ENCODE measurements around the gene KIAA1210. TPM values are rescaled to one million over a fixed set of nuclear protein-coding genes. Genes with fewer than 3 reads are reported as not detected.

Gene KIAA1210
- total RNA-seq, result not detected
- long read RNA-seq, result 0 reads

- no peak for DNase-seq (ENCODE audit: missing footprints)
- intact Hi-C loops (cut with DNase I), result no loop called here
- ATAC-seq, result no peak
These were observed at the start of gene KIAA1210 for GRCh38 chrX:119127650-119128049. Gene KIAA1210, minus strand, starts transcription at chrX:119127812. Its CDS starts 4,170 bp downstream, at chrX:119123642.

GRCh38 chrX:119177278-119177677, 49.7 kb upstream of the KIAA1210 start:
- intact Hi-C loops (cut with DNase I), result no loop called here
- DNase-seq (ENCODE audit: missing footprints), result no peak
- no peak for ATAC-seq

GRCh38 chrX:119174900-119175299, 47.3 kb upstream of the KIAA1210 start:
- DNase-seq (ENCODE audit: missing footprints), result no peak
- intact Hi-C loops (cut with DNase I), result no loop called here
- no peak for ATAC-seq

- ATAC-seq, result no peak
- intact Hi-C loops (cut with DNase I), result no loop called here
- DNase-seq (ENCODE audit: missing footprints), result no peak
These were observed 40.5 kb upstream of the KIAA1210 start for GRCh38 chrX:119168104-119168503.

GRCh38 chrX:119158226-119158625, 30.6 kb upstream of the KIAA1210 start:
- intact Hi-C loops (cut with DNase I), result no loop called here
- ATAC-seq (no peak), DNase-seq (ENCODE audit: missing footprints) (no peak)

GRCh38 chrX:119156241-119156640, 28.6 kb upstream of the KIAA1210 start:
- no peak for DNase-seq (ENCODE audit: missing footprints)
- no peak for ATAC-seq
- intact Hi-C loops (cut with DNase I), result no loop called here

GRCh38 chrX:119155416-119156035, 27.9 kb upstream of the KIAA1210 start:
- ATAC-seq (no peak), DNase-seq (ENCODE audit: missing footprints) (no peak)
- intact Hi-C loops (cut with DNase I), result no loop called here

GRCh38 chrX:119151051-119151380, 23.4 kb upstream of the KIAA1210 start:
- intact Hi-C loops (cut with DNase I), result no loop called here
- ATAC-seq (no peak), DNase-seq (ENCODE audit: missing footprints) (no peak)

GRCh38 chrX:119150163-119151050, 22.8 kb upstream of the KIAA1210 start:
- ATAC-seq, result no peak

GRCh38 chrX:119147486-119147885, 19.9 kb upstream of the KIAA1210 start:
- intact Hi-C loops (cut with DNase I), result loop anchor here (5.0 kb wide), 1 partner anchor 70 kb away; no protein-coding TSS in a partner anchor
- DNase-seq (ENCODE audit: missing footprints) (no peak), ATAC-seq (no peak)

More at GRCh38 chrX:119150163-119151050, 22.8 kb upstream of the KIAA1210 start:
- intact Hi-C loops (cut with DNase I), result no loop called here
- no peak for DNase-seq (ENCODE audit: missing footprints)

GRCh38 chrX:119145241-119145653, 17.6 kb upstream of the KIAA1210 start:
- DNase-seq (ENCODE audit: missing footprints) (no peak), ATAC-seq (peak; percentile 16)
- intact Hi-C loops (cut with DNase I), result loop anchor here (5.0 kb wide), 1 partner anchor 72 kb away; no protein-coding TSS in a partner anchor

GRCh38 chrX:119134466-119134865, 6.9 kb upstream of the KIAA1210 start:
- no peak for ATAC-seq
- DNase-seq (ENCODE audit: missing footprints), result no peak
- intact Hi-C loops (cut with DNase I), result no loop called here

- intact Hi-C loops (cut with DNase I), result no loop called here
- DNase-seq (ENCODE audit: missing footprints), result no peak
- ATAC-seq, result no peak
These were observed 5.3 kb upstream of the KIAA1210 start for GRCh38 chrX:119132961-119133360.

GRCh38 chrX:119132316-119132715, 4.7 kb upstream of the KIAA1210 start:
- intact Hi-C loops (cut with DNase I), result no loop called here
- ATAC-seq (no peak), DNase-seq (ENCODE audit: missing footprints) (no peak)

- DNase-seq (ENCODE audit: missing footprints), result no peak
- ATAC-seq, result no peak
- intact Hi-C loops (cut with DNase I), result no loop called here
These were observed 3.3 kb upstream of the KIAA1210 start for GRCh38 chrX:119130911-119131310.

GRCh38 chrX:119121341-119121740, 6.3 kb downstream of the KIAA1210 start:
- no peak for DNase-seq (ENCODE audit: missing footprints)
- ATAC-seq, result no peak
- intact Hi-C loops (cut with DNase I), result no loop called here

GRCh38 chrX:119118780-119119395, 8.7 kb downstream of the KIAA1210 start:
- ATAC-seq (peak; percentile 46), DNase-seq (ENCODE audit: missing footprints) (no peak)
- intact Hi-C loops (cut with DNase I), result loop anchor here (5.0 to 10.0 kb wide), 2 partner anchors 96 to 148 kb away; no protein-coding TSS in a partner anchor

GRCh38 chrX:119107206-119107605, 20.4 kb downstream of the KIAA1210 start:
- DNase-seq (ENCODE audit: missing footprints) (no peak), ATAC-seq (no peak)
- intact Hi-C loops (cut with DNase I), result no loop called here

GRCh38 chrX:119105826-119106225, 21.8 kb downstream of the KIAA1210 start:
- ATAC-seq (no peak), DNase-seq (ENCODE audit: missing footprints) (no peak)

GRCh38 chrX:119101168-119101567, 26.4 kb downstream of the KIAA1210 start:
- intact Hi-C loops (cut with DNase I), result no loop called here
- no peak for DNase-seq (ENCODE audit: missing footprints)
- no peak for ATAC-seq

More at GRCh38 chrX:119105826-119106225, 21.8 kb downstream of the KIAA1210 start:
- intact Hi-C loops (cut with DNase I), result no loop called here
